Endodermal cell (in vitro differentiated cells): ENCODE measurements around the gene CLBA1. TPM values are rescaled to one million over a fixed set of nuclear protein-coding genes. Genes with fewer than 3 reads are reported as not detected.

Experiments
- DNase-seq: peaks from one replicate; pipeline ENCODE4 v3.0.0-alpha.2; 2017
- H3K27ac ChIP-seq: 2 replicates; pipeline ENCODE4 v1.5.1; 2013; ENCODE audit warnings: mild to moderate bottlenecking, low read depth, low read length, moderate library complexity
- H3K27me3 ChIP-seq: 2 replicates; pipeline ENCODE4 v1.6.1; 2013; ENCODE audit warnings: mild to moderate bottlenecking, low read length, moderate library complexity; ENCODE audit not compliant: insufficient read depth, control insufficient read depth, poor library complexity, severe bottlenecking
- H3K36me3 ChIP-seq: 2 replicates; pipeline ENCODE4 v1.7.0; 2013; ENCODE audit warnings: mild to moderate bottlenecking, low read length, moderate library complexity; ENCODE audit not compliant: control insufficient read depth, insufficient read depth
- H3K4me1 ChIP-seq: one replicate; pipeline ENCODE4 v1.7.0; 2013; ENCODE audit warnings: low read length; ENCODE audit not compliant: control insufficient read depth, insufficient read depth
- H3K4me3 ChIP-seq: 2 replicates; pipeline ENCODE4 v1.5.1; 2013; ENCODE audit warnings: mild to moderate bottlenecking, low read length, moderate library complexity
- H3K9ac ChIP-seq: 2 replicates; pipeline ENCODE4 v1.6.1; 2013; ENCODE audit warnings: mild to moderate bottlenecking, low read length, moderate library complexity; ENCODE audit not compliant: poor library complexity, severe bottlenecking; ENCODE audit errors: extremely low read depth
- H3K9me3 ChIP-seq: 2 replicates; pipeline ENCODE4 v1.6.1; 2013; ENCODE audit warnings: mild to moderate bottlenecking, low read length, moderate library complexity; ENCODE audit not compliant: control insufficient read depth
- H3K27ac Mint-ChIP-seq: 2 replicates; pipeline ENCODE4 v1.8.0; 2020; ENCODE audit warnings: mixed read lengths
- H3K27me3 Mint-ChIP-seq: 2 replicates; pipeline ENCODE4 v1.8.0; 2021; ENCODE audit warnings: mild to moderate bottlenecking, mixed read lengths; ENCODE audit not compliant: insufficient read depth
- H3K36me3 Mint-ChIP-seq: 2 replicates; pipeline ENCODE4 v1.8.0; 2020; ENCODE audit warnings: low read depth, mixed read lengths
- H3K4me1 Mint-ChIP-seq: 2 replicates; pipeline ENCODE4 v1.8.0; 2020; ENCODE audit warnings: mixed read lengths
- H3K4me3 Mint-ChIP-seq: 2 replicates; pipeline ENCODE4 v1.8.0; 2020; ENCODE audit warnings: mild to moderate bottlenecking, moderate library complexity, mixed read lengths
- H3K9me3 Mint-ChIP-seq: 2 replicates; pipeline ENCODE4 v1.8.0; 2020; ENCODE audit warnings: mild to moderate bottlenecking, mixed read lengths
- CTCF ChIP-seq: fragments of 200-600 bp; sonication (generic); conservative IDR thresholded peaks from 2 replicates; pipeline ENCODE4 v1.5.0; 2021; ENCODE audit warnings: antibody characterized with exemption, mild to moderate bottlenecking
- WGBS, 2 experiments: methylation state at CpG; one replicate each; pipeline versions ENCODE4 v1.1.5 to v1.1.7; 2013; ENCODE audit warnings: missing lambda C conversion rate in 2 of 2, mixed read lengths in 1 of 2; ENCODE audit not compliant: insufficient coverage in 1 of 2, insufficient read length in 1 of 2; 5-methylcytosine and 5-hydroxymethylcytosine counted together
- total RNA-seq, 2 donors: library from RNA; stranded (reverse); fragmentation: NEBNext Ultra II Directional in 1 of 2; extraction: Animal tissue kit (Norgen Biotek cat#: 25700) in 1 of 2; gene quantifications; 2 replicates in 1 of 2; 3 replicates in 1 of 2; pipeline ENCODE4 v1.2.1, GENCODE V29; 2021

The CLBA1 gene
- total RNA-seq, 2 donors from 2014 or later: 11.2 to 12.5 TPM

GRCh38 chr14:105007593-105008264 lies 22.1 kb downstream of the CLBA1 start:
- H3K9ac ChIP-seq: no peak overlapping the region
- no peak for TF ChIP-seq CTCF
- H3K4me1 ChIP-seq: no peaks in the 10 kb centered on the region
- Mint-ChIP-seq H3K36me3 (peaks cover 32% of the 10 kb centered on the region), H3K4me3 (no peak overlapping the region), H3K27me3 (no peaks in the 10 kb centered on the region), H3K9me3 (no peaks in the 10 kb centered on the region), H3K27ac (peak overlapping the region; percentile 68), H3K4me1 (no peaks in the 10 kb centered on the region)
- no peaks in the 10 kb centered on the region for H3K27me3 ChIP-seq
- H3K4me3 ChIP-seq: no peak overlapping the region
- H3K36me3 ChIP-seq: peaks cover 40% of the 10 kb centered on the region
- no peak for DNase-seq
- peak overlapping the region; percentile 32 for H3K27ac ChIP-seq
- 94 to 98% methylated on average over 10 to 19 of the region's 19 CpGs for WGBS, 2 experiments
- H3K9me3 ChIP-seq: no peaks in the 10 kb centered on the region

GRCh38 chr14:105010106-105010505 lies 24.5 kb downstream of the CLBA1 start:
- 95% methylated on average over 4 of the region's 4 CpGs; no CpG with 5 or more reads in 1 of the 2 experiments for WGBS, 2 experiments
- H3K27ac ChIP-seq: no peak overlapping the region
- H3K4me3 ChIP-seq: no peak overlapping the region
- no peak overlapping the region for H3K9ac ChIP-seq
- no peak for TF ChIP-seq CTCF
- Mint-ChIP-seq H3K4me1 (peaks cover 9% of the 10 kb centered on the region), H3K4me3 (no peak overlapping the region), H3K36me3 (peaks cover 32% of the 10 kb centered on the region), H3K9me3 (no peaks in the 10 kb centered on the region), H3K27me3 (no peaks in the 10 kb centered on the region), H3K27ac (no peak overlapping the region)
- DNase-seq: no peak
- H3K27me3 ChIP-seq: no peaks in the 10 kb centered on the region
- H3K9me3 ChIP-seq: no peaks in the 10 kb centered on the region
- H3K36me3 ChIP-seq: peaks cover 44% of the 10 kb centered on the region
- peaks cover 4% of the 10 kb centered on the region for H3K4me1 ChIP-seq

- Mint-ChIP-seq H3K27me3 (no peaks in the 10 kb centered on the region), H3K27ac (no peak overlapping the region), H3K9me3 (no peaks in the 10 kb centered on the region), H3K4me1 (peaks cover 15% of the 10 kb centered on the region), H3K4me3 (no peak overlapping the region), H3K36me3 (peaks cover 33% of the 10 kb centered on the region)
- Histone ChIP-seq H3K4me1 (peaks cover 5% of the 10 kb centered on the region), H3K27ac (no peak overlapping the region), H3K27me3 (no peaks in the 10 kb centered on the region), H3K36me3 (peaks cover 45% of the 10 kb centered on the region), H3K4me3 (no peak overlapping the region), H3K9ac (no peak overlapping the region), H3K9me3 (no peaks in the 10 kb centered on the region)
- 93% methylated on average over 13 to 17 of the region's 17 CpGs for WGBS, 2 experiments
- TF ChIP-seq CTCF: no peak
- DNase-seq: no peak
Observed at GRCh38 chr14:105010891-105011291, 25.3 kb downstream of the CLBA1 start.
